SJCRH30 (cell line): ENCODE data around the gene VWA8. TPM values are rescaled to one million over a fixed set of nuclear protein-coding genes. Genes with fewer than 3 reads are reported as not detected.

Experiments
- DNase-seq, 2 experiments: peaks; one replicate each; pipeline ENCODE4 v3.0.0-alpha.2; 2015 to 2020
- H3K27ac ChIP-seq: fragments of 250-450 bp; sonication (Bioruptor Pico); 2 replicates; pipeline ENCODE4 v1.5.1; 2020; ENCODE audit warnings: mild to moderate bottlenecking, moderate library complexity
- H3K27me3 ChIP-seq: fragments of 250-450 bp; sonication (Bioruptor Pico); 2 replicates; pipeline ENCODE4 v1.5.1; 2020; ENCODE audit warnings: mild to moderate bottlenecking, moderate library complexity
- H3K36me3 ChIP-seq: fragments of 250-450 bp; sonication (Bioruptor Pico); 2 replicates; pipeline ENCODE4 v1.5.1; 2020; ENCODE audit warnings: mild to moderate bottlenecking, moderate library complexity
- H3K4me1 ChIP-seq: fragments of 250-450 bp; sonication (Bioruptor Pico); 2 replicates; pipeline ENCODE4 v1.5.1; 2020; ENCODE audit warnings: mild to moderate bottlenecking, moderate library complexity
- H3K4me3 ChIP-seq: fragments of 250-450 bp; sonication (Bioruptor Pico); 2 replicates; pipeline ENCODE4 v1.5.1; 2020; ENCODE audit warnings: mild to moderate bottlenecking, moderate library complexity
- H3K9me3 ChIP-seq: fragments of 250-450 bp; sonication (Bioruptor Pico); replicated peaks from 2 replicates; pipeline ENCODE4 v1.5.1; 2020; ENCODE audit warnings: mild to moderate bottlenecking, moderate library complexity
- total RNA-seq: library from RNA; depleted of rRNA; stranded (reverse); fragments of >200 nt; shearing (Covaris generic); gene quantifications from 2 replicates; pipeline ENCODE4 v1.2.3, GENCODE V29; 2014; rRNA removed

The VWA8 gene
- total RNA-seq = 11.8 and 14.8 TPM in 2 replicates

DNA sequence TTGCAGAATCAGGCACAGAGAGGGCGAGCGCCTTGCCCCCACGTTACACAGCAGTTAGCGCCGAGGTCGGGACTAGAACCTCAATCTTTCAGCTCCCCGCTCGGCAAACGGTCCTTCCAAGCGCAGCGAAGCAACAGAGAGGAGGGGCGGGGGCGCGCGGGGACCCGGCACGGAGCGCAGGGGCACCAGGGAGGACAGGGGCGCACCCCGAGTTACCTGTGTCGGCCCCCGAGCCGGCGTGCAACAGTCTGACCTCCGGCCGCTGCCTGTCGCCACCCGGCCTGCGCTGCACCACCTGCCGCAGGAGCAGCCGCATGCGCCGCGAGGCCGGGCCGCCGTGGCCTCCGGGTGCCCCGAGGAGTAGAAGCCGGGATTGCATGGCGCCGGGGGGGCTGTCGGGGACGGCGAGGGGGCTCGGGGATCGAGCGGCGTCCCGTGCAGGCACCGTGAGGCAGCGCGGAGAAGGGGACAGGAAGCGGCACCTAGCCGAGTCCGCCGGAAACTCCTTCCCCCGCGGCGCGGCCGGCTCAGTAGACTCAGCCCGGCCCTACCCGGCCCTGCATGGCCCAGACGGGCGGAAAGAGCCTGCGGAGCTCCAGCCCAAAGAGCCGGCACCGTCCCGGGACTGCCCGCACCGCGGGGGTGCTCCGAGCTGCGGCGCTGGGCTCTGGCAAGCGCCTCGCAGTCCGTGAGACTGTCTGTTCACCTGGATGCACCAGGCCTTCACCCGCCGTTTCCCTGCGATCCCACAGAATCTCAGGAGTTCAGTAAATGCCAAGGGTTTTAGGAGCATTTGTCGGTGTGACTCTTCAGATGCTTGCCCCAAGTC is at the start of gene VWA8:
Gene VWA8 (minus strand): TSS at position 473 of the 829 bp plus-strand sequence. CDS start 94 bp downstream, at position 379.
- peak; percentile 82 to 86 for DNase-seq
- H3K4me1 ChIP-seq = no peaks in the 10 kb centered on the region
- peak within 1 kb of the TSS; percentile 52 for H3K27ac ChIP-seq
- no peaks in the 10 kb centered on the region for H3K9me3 ChIP-seq
- H3K27me3 ChIP-seq = no peaks in the 10 kb centered on the region
- peak within 1 kb of the TSS; percentile 94 for H3K4me3 ChIP-seq
- no peaks in the 10 kb centered on the region for H3K36me3 ChIP-seq

DNA sequence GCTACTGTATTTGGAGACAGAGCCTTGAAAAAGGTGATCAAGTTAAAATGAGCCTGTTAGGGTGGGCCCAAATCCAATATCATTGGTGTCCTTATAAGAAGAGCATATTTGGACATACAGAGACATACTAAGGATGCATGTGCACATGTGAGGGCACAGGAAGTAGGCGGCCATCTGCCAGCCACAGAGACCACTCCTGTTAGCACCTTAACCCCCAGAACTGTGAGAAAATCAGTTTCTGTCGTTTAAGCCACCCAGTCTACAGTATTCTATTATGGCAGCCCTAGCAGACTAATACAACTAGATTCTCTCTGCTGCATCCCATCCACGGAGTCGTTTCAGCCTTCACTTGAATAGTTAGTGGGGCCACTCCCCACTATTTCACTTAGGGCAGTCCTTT is 48.1 kb upstream of the VWA8 start:
- no peak for DNase-seq
- Histone ChIP-seq H3K9me3 (no peaks in the 10 kb centered on the region), H3K4me3 (no peak overlapping the region), H3K27ac (no peak overlapping the region), H3K4me1 (no peaks in the 10 kb centered on the region), H3K36me3 (no peaks in the 10 kb centered on the region), H3K27me3 (no peaks in the 10 kb centered on the region)

DNA sequence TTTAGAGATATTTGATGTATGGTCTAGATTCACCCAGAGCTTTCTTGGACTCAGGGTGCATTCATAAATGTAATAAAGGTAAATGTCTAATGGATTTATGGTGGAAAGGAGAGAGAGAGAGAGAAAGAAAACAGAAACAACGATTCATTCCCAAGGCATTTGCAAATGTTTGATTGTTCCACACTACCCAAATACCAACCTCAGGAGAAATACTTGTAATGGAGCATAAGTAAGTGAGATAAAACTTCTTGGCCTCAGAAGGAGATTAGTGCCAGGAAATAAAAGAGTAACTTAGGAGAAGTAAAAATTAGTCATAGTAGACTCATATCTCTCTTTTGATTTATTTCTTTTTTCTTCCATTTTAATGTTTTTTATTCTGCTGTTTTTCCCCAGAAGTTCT is 46.9 kb upstream of the VWA8 start:
- no peak for DNase-seq
- no peak overlapping the region for H3K4me3 ChIP-seq
- H3K4me1 ChIP-seq = no peaks in the 10 kb centered on the region
- no peak overlapping the region for H3K27ac ChIP-seq
- no peaks in the 10 kb centered on the region for H3K27me3 ChIP-seq
- no peaks in the 10 kb centered on the region for H3K36me3 ChIP-seq
- no peaks in the 10 kb centered on the region for H3K9me3 ChIP-seq

DNA sequence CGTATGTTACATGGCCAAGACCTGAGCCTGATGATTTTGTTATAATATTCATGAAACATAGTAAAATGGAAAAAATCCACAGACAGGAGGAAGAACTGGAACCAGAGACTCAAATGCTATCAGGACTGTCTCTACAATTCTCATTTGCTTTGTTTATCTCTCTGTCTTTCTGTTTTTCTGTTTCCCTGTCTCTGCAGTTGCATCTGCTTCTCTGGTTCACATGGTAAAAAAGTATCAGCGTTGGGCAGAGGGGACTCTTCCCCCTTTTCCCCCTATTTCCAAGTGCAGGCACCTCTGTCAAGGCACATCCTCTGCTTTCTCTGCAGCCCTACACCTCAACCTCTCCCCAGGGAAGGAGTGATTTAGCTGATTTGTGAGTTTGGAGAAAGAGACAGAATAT is 41.2 kb upstream of the VWA8 start:
- no peaks in the 10 kb centered on the region for H3K36me3 ChIP-seq
- no peaks in the 10 kb centered on the region for H3K27me3 ChIP-seq
- no peak overlapping the region for H3K4me3 ChIP-seq
- no peak overlapping the region for H3K27ac ChIP-seq
- no peaks in the 10 kb centered on the region for H3K4me1 ChIP-seq
- no peaks in the 10 kb centered on the region for H3K9me3 ChIP-seq
- no peak for DNase-seq

DNA sequence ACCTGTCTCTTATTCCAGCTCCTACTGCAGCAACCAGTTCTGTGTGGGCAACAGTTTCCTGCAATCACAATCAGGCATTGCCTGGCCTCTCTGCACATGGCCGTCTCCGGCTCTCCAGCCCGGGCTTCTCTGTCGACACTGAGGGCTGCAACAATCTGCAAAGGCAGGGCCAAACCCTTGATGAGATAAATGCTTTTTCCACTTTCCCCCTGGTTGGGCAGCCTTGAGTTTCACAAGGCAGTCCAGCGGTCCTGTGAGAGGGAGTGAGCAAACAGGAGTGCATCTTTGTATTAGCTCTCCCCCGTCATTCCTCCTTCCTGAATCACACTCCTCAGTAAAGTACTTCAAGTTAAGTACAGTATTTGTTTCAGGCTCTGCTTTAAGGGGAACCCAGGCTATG is 40.7 kb upstream of the VWA8 start:
- Histone ChIP-seq H3K27me3 (no peaks in the 10 kb centered on the region), H3K27ac (no peak overlapping the region), H3K4me3 (no peak overlapping the region), H3K9me3 (no peaks in the 10 kb centered on the region), H3K36me3 (no peaks in the 10 kb centered on the region), H3K4me1 (no peaks in the 10 kb centered on the region)
- no peak for DNase-seq

DNA sequence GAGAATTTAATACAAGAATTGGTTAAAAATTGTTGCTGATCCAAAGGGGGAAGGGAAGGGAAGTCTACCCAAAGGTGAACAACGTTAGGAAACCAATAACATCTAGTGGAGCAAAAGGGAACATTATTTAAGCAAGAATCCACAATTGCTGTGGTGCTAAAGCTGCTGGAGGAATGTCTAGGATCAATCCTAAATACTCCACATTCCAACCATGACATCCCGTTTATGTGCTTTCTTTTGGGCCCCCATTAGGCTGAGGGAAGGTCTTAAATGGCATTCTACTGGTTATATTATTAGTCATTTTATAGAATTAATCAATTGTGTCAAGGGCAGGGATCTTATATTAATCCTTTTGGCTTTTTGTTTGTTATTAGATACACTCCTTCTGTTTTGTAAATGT is 39.9 kb upstream of the VWA8 start:
- H3K27ac ChIP-seq = no peak overlapping the region
- DNase-seq = no peak

DNA sequence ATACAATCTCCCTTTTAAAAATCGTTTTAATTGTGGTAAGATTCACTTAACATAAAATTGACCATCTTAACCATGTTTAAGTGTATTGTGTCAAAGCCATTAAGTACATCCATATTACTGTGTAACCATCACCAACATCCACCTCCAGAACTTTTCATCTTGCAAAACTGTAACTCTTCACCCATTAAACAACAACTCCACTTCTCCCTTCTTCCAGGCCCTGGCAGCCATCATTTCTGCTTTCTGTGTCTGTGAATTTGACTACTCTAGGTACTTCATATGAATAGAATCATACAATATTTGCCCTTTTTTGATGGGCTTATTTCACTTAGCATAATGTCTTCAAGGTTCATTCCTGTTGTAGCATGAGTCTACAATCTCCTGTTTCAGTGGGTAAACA is 36.5 kb upstream of the VWA8 start:
- no peaks in the 10 kb centered on the region for H3K36me3 ChIP-seq
- DNase-seq = no peak
- no peaks in the 10 kb centered on the region for H3K9me3 ChIP-seq
- H3K4me1 ChIP-seq = no peaks in the 10 kb centered on the region
- no peak overlapping the region for H3K4me3 ChIP-seq
- H3K27ac ChIP-seq = no peak overlapping the region
- H3K27me3 ChIP-seq = no peaks in the 10 kb centered on the region

More for the DNA sequence above, 39.9 kb upstream of the VWA8 start:
- Histone ChIP-seq H3K4me1 (no peaks in the 10 kb centered on the region), H3K4me3 (no peak overlapping the region), H3K27me3 (no peaks in the 10 kb centered on the region), H3K9me3 (no peaks in the 10 kb centered on the region), H3K36me3 (no peaks in the 10 kb centered on the region)

DNA sequence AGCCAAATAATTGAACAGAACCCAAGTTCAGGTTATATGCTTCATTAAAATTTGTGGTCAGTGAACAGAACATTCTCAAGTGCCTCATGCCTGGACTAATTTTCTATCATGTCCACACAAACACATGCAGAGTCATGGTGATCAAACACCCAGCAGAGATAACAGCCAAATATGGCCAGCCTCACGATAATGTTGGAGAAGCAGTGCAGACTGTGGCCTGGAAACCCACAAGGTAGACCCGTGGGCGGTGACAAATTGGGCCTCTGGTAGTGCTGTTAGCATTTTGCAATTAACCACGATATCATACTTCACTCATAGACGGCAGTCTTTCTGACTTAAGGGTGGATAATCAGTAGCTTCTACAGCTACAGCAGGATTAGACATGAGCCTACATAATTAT is 35.0 kb upstream of the VWA8 start:
- Histone ChIP-seq H3K27ac (no peak overlapping the region), H3K9me3 (no peaks in the 10 kb centered on the region), H3K4me3 (no peak overlapping the region), H3K4me1 (no peaks in the 10 kb centered on the region), H3K27me3 (no peaks in the 10 kb centered on the region), H3K36me3 (no peaks in the 10 kb centered on the region)
- no peak for DNase-seq

DNA sequence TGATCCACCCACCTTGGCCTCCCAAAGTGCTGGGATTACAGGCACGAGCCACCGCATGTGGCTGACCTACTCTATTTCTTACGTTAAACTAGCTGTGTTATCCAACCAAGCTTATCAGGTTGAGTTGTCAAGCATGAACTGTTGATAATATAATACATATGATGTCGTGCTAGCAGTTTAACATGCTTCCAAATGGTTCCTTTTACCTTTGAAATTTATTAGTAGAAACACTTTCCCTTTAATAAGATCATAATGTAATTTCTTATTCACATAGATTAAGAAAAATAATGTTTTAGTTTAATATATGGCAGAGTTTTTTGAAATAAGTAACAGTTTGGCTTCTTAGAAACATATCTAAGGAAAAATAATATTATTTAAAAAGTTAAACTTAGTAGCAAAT is 34.4 kb upstream of the VWA8 start:
- no peak for DNase-seq
- Histone ChIP-seq H3K27ac (no peak overlapping the region), H3K27me3 (no peaks in the 10 kb centered on the region), H3K36me3 (no peaks in the 10 kb centered on the region), H3K4me1 (no peaks in the 10 kb centered on the region), H3K4me3 (no peak overlapping the region), H3K9me3 (no peaks in the 10 kb centered on the region)

DNA sequence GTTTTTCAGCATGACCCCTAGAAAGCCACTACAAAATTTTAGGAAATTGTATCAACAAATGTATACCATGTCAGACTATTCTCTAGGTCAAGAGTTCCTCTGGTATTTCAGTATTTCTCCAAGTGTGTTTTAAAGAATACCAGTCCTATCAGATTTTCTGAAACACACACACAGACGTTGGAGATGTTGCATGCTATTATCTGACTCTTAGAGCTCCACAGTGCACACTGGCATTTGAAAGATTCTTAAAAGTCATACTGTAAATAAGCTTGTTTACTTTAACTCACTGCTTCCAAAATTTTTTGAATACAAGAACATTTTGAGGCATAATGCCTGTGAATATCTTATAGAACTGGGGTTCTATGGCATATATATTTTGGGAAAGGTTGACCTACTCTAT is 33.8 kb upstream of the VWA8 start:
- DNase-seq = no peak

DNA sequence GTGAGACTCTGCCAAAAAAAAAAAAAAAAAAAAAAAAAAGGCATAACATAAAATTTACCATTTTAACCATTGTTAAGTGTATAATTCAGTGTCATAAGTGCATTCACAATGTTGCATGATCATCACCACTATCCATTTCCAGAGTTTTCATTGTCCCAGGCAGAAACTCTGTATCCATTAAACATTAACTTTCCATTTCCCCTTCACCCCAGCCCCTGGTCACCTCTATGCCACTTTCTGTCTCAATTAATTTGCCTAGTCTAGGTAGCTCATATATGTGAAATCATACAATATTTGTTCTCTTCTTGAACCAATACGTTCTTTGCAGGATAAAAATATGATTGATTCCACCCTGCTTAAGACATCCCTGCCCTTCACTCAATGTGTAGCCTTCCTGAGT is 31.0 kb upstream of the VWA8 start:
- H3K27ac ChIP-seq = no peak overlapping the region
- no peaks in the 10 kb centered on the region for H3K36me3 ChIP-seq
- no peaks in the 10 kb centered on the region for H3K4me1 ChIP-seq
- no peak for DNase-seq
- no peaks in the 10 kb centered on the region for H3K27me3 ChIP-seq
- no peak overlapping the region for H3K4me3 ChIP-seq
- no peaks in the 10 kb centered on the region for H3K9me3 ChIP-seq

More for the DNA sequence above, 33.8 kb upstream of the VWA8 start:
- H3K4me3 ChIP-seq = no peak overlapping the region
- H3K27ac ChIP-seq = no peak overlapping the region
- no peaks in the 10 kb centered on the region for H3K27me3 ChIP-seq
- no peaks in the 10 kb centered on the region for H3K4me1 ChIP-seq
- H3K9me3 ChIP-seq = no peaks in the 10 kb centered on the region
- no peaks in the 10 kb centered on the region for H3K36me3 ChIP-seq

DNA sequence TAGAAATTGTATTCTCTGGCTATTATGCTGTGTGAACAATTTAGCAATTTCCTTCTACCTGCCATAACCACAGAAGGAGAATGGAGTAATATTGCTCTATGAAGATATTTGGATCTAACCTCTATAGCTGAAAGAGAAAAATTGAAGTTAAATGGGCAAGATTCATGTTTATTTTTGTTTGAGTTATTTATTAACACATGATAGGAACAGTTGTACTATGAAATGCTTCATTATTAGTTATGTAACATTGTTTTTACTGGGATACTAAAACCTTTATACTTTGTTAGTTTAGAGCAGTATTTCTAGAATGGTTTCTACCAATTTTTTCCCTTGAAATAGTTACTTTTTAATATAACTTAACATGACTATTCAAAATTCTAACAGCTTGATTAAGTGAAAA is 27.3 kb upstream of the VWA8 start:
- Histone ChIP-seq H3K36me3 (no peaks in the 10 kb centered on the region), H3K4me3 (no peak overlapping the region), H3K27me3 (no peaks in the 10 kb centered on the region), H3K9me3 (no peaks in the 10 kb centered on the region), H3K4me1 (peaks cover 11% of the 10 kb centered on the region; the same call in 1 of the 2 replicates), H3K27ac (no peak overlapping the region)
- no peak for DNase-seq

DNA sequence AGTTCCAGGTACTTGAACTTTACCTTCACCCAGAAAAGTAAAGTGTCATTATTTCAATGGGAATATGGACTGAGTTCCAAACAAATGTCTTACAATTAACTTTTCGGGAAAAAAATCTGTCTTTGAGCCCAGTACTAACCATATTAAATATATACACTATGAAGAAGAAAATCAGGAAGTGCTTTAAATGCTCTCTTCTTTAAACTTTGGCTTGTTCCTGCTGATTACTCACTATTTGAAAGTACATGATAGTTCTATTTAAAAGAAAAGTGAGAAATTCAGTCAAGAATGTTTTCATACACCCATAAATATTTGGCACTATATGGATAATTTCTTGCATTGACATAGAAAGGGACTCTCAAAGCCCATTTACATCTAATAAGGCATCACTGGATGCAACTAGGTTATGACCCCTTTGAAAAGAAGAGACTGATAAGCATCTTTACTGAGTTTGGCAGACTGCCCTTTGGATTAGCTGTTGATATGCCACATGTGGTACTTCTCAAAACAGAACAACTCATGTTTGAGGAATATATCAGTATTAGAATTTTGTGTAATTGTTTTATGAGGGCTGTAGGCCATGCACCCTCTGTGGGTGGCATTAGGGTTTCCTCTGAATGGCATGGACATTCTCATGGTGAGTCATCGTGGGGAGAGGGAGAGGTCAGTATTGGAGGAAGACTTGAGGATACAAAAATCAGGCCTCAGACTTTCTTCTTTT is 25.0 kb upstream of the VWA8 start:
- no peaks in the 10 kb centered on the region for H3K27me3 ChIP-seq
- H3K4me1 ChIP-seq = peaks cover 11% of the 10 kb centered on the region; the same call in 1 of the 2 replicates
- H3K4me3 ChIP-seq = no peak overlapping the region
- no peaks in the 10 kb centered on the region for H3K36me3 ChIP-seq
- no peak overlapping the region for H3K27ac ChIP-seq
- DNase-seq = peak; percentile 42 to 50
- no peaks in the 10 kb centered on the region for H3K9me3 ChIP-seq

DNA sequence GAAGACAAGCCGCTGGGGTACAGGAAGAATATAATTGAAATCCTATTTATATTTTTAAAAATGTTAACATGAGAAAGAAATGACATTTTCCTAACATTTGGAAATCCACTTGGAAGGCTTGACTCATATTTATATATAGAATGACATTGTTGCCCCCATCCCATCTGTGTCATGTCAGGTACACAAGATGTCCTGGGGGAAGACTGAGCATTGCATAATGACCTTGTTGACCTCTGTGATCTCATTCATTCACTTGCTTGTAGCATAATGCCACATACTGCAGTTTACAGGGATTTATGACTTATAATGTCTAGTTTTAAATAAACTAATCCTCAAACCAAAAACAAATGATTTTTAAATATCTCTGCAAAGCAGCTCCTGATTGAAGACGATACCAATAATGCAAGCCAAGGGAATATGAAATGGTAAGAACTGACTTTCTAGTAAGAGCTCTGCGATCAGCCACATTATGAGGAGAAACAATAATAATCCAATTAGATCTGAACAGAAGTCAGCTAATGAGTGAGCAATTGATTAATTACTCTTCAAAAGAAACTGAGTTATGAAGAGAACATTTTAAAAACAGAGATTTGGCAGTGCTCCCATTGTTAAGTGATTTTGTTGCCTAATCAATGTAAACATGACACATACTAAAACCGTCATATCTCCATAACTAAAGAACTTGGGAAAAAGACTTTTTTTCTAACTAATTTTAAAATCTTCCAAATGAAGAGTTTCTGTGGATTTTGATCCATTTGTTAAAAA is 21.2 kb upstream of the VWA8 start:
- Histone ChIP-seq H3K36me3 (no peaks in the 10 kb centered on the region), H3K9me3 (no peaks in the 10 kb centered on the region), H3K4me3 (no peak overlapping the region), H3K27me3 (no peaks in the 10 kb centered on the region), H3K4me1 (peaks cover 11% of the 10 kb centered on the region; the same call in 1 of the 2 replicates), H3K27ac (no peak overlapping the region)
- no peak for DNase-seq

DNA sequence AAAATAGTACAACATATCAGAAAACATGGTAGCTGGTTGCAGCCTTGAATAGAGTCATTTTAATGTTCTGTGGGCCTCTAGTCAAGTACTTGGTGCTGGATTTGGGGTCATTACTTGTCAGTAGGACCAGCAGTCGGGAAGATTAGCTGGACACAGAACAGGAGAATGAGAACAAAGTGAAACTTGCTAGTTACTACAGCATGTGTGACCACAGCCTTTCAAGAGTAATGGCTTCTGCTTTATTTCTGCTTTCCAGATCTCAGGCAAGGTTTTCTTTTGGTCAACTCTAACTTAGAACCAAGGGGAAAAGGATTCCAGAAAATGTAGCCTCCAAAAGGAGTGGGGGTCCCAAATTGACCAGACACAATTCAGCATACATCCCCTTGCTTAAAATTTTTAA is 17.1 kb upstream of the VWA8 start:
- H3K27me3 ChIP-seq = no peaks in the 10 kb centered on the region
- H3K4me1 ChIP-seq = peaks cover 1% of the 10 kb centered on the region; the same call in 1 of the 2 replicates
- no peak overlapping the region for H3K27ac ChIP-seq
- no peaks in the 10 kb centered on the region for H3K36me3 ChIP-seq
- no peaks in the 10 kb centered on the region for H3K9me3 ChIP-seq
- DNase-seq = no peak
- H3K4me3 ChIP-seq = no peak overlapping the region
